OCI-LY1 (cell line): ENCODE results near the gene RHBDF2.

Source experiments
- H2AFZ ChIP-seq: fragments of 200-600 bp; sonication (generic), shearing (Covaris generic); 2 replicates; pipeline ENCODE4 v1.6.0; 2014; ENCODE audit warnings: antibody characterized with exemption, mild to moderate bottlenecking, low read length
- H3F3A ChIP-seq: fragments of 200-600 bp; sonication (generic), shearing (Covaris generic); 2 replicates; pipeline ENCODE4 v1.6.0; 2014; ENCODE audit warnings: mild to moderate bottlenecking, antibody characterized with exemption, low read length, moderate library complexity; ENCODE audit not compliant: insufficient read depth
- H3K27ac ChIP-seq: fragments of 200-600 bp; sonication (generic); 2 replicates; pipeline ENCODE4 v1.5.1; 2014; ENCODE audit warnings: low read length, mixed run types, mild to moderate bottlenecking, low read depth; ENCODE audit not compliant: poor library complexity, severe bottlenecking
- H3K27me3 ChIP-seq: fragments of 200-600 bp; sonication (generic); 2 replicates; pipeline ENCODE4 v1.6.0; 2014; ENCODE audit warnings: antibody characterized with exemption, mild to moderate bottlenecking, low read length, moderate library complexity; ENCODE audit not compliant: insufficient read depth
- H3K36me3 ChIP-seq: fragments of 200-600 bp; sonication (generic); 2 replicates; pipeline ENCODE4 v1.6.1; 2014; ENCODE audit warnings: mild to moderate bottlenecking, antibody characterized with exemption, low read length, moderate library complexity, mixed read lengths; ENCODE audit not compliant: insufficient read depth
- H3K4me1 ChIP-seq: fragments of 200-600 bp; sonication (generic); 2 replicates; pipeline ENCODE4 v1.5.1; 2014; ENCODE audit warnings: mild to moderate bottlenecking, low read length, moderate library complexity; ENCODE audit not compliant: insufficient read depth, severe bottlenecking
- H3K4me2 ChIP-seq: fragments of 200-600 bp; sonication (generic), shearing (Covaris generic); 2 replicates; pipeline ENCODE4 v1.6.1; 2014; ENCODE audit warnings: low read length
- H3K4me3 ChIP-seq: fragments of 200-600 bp; sonication (generic); 2 replicates; pipeline ENCODE4 v1.5.1; 2014; ENCODE audit warnings: low read length, low read depth, mild to moderate bottlenecking, mixed read lengths; ENCODE audit not compliant: poor library complexity, severe bottlenecking
- H3K79me2 ChIP-seq: fragments of 200-600 bp; shearing (Covaris generic); 2 replicates; pipeline ENCODE4 v1.6.1; 2016; ENCODE audit warnings: mixed run types, low read length, mixed read lengths; ENCODE audit not compliant: insufficient read depth
- H3K9ac ChIP-seq: fragments of 200-600 bp; sonication (generic), shearing (Covaris generic); 2 replicates; pipeline ENCODE4 v1.6.1; 2014; ENCODE audit warnings: mild to moderate bottlenecking, low read length, mixed read lengths
- H3K9me2 ChIP-seq: fragments of 200-600 bp; sonication (generic), shearing (Covaris generic); 2 replicates; pipeline ENCODE4 v1.6.1; 2014; ENCODE audit warnings: low read depth, mild to moderate bottlenecking, low read length, mixed read lengths
- H3K9me3 ChIP-seq: fragments of 200-600 bp; shearing (Covaris generic); 2 replicates; pipeline ENCODE4 v1.6.1; 2014; ENCODE audit warnings: low read length, mixed read lengths
- H4K20me1 ChIP-seq: fragments of 200-600 bp; sonication (generic), shearing (Covaris generic); 2 replicates; pipeline ENCODE4 v1.6.0; 2016; ENCODE audit warnings: mild to moderate bottlenecking, low read length; ENCODE audit not compliant: insufficient read depth
- EZH2 ChIP-seq: fragments of 200-600 bp; sonication (generic), shearing (Covaris generic); IDR thresholded peaks from 2 replicates; pipeline ENCODE4 v1.8.0; 2017; ENCODE audit warnings: borderline replicate concordance, mixed run types, mild to moderate bottlenecking, antibody characterized with exemption, low read length, moderate library complexity, mixed read lengths
- TF ChIP-seq, protein P1 (sequence below): fragments of 200-600 bp; sonication (generic), shearing (Covaris generic); IDR thresholded peaks from 2 replicates; pipeline ENCODE4 v1.5.1; 2017; ENCODE audit warnings: mild to moderate bottlenecking, antibody characterized with exemption, low read length, moderate library complexity, mixed read lengths

The RHBDF2 gene

DNA sequence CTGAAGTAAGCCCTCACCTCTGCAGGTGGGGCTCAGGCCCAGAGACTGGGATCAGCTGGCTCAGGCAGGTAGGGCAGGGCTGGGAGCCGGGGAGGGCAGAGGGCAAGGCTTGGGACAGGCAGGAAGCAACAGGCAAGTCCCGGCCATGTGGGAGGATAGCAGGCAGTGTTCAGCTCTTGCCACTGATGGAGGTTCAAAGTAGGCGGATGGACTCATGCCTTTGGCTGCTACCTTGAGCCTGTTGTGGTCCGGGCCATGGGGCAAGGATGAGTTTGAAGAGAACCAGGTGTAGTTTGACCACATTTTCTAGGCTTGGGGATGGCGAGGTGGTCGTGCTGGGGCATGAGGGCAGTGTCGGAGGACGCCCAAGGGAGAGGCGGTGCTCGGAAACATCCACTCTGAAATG is 41.3 kb upstream of the RHBDF2 start:
- Histone ChIP-seq H4K20me1 (no peaks in the 10 kb centered on the region), H3F3A (no peaks in the 10 kb centered on the region), H3K9me2 (no peaks in the 10 kb centered on the region), H3K4me1 (no peaks in the 10 kb centered on the region), H3K27me3 (peaks cover 5% of the 10 kb centered on the region), H3K36me3 (no peaks in the 10 kb centered on the region), H3K79me2 (no peaks in the 10 kb centered on the region), H3K27ac (no peak overlapping the region), H3K9me3 (no peaks in the 10 kb centered on the region), H3K4me2 (no peak overlapping the region), H2AFZ (no peak overlapping the region), H3K9ac (no peak overlapping the region), H3K4me3 (no peak overlapping the region)
- TF ChIP-seq, protein P1, sequence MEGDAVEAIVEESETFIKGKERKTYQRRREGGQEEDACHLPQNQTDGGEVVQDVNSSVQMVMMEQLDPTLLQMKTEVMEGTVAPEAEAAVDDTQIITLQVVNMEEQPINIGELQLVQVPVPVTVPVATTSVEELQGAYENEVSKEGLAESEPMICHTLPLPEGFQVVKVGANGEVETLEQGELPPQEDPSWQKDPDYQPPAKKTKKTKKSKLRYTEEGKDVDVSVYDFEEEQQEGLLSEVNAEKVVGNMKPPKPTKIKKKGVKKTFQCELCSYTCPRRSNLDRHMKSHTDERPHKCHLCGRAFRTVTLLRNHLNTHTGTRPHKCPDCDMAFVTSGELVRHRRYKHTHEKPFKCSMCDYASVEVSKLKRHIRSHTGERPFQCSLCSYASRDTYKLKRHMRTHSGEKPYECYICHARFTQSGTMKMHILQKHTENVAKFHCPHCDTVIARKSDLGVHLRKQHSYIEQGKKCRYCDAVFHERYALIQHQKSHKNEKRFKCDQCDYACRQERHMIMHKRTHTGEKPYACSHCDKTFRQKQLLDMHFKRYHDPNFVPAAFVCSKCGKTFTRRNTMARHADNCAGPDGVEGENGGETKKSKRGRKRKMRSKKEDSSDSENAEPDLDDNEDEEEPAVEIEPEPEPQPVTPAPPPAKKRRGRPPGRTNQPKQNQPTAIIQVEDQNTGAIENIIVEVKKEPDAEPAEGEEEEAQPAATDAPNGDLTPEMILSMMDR = no peak
- no peak for TF ChIP-seq EZH2

DNA sequence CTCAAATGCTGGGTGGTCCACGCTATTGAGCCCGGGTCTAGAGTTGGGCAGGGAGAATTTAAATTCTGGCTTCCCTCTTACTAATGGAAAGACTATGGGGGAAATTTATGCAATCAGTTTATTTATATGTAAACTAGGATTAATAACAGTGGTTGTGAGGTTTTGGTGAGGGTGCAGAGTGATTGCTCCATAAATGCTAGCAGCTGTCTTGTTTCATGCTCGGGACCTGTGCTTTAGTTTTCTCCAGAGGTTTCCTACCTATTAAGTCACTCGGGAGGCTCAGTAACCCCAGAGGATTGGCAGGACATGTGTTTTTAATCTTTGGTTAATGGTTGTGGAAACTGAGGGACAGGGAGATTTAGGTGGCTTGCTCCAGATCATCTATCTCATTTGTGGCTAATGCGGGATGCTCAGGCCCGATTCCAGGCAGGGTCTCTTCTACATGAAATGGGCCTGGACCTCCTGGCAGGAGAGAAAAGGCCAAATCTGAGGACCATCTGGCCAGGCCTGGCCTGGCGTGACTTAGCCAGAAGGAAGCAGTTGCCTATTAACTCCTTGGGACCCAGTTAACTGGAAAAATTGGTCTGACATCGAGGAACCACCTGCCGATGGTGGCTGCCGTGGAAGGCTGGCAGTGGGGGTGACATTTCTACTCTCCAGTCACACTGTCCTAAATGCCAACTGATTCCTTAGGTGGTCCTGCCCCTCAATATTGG is 40.7 kb upstream of the RHBDF2 start:
- H3K4me1 ChIP-seq = no peaks in the 10 kb centered on the region
- no peaks in the 10 kb centered on the region for H4K20me1 ChIP-seq
- H3K36me3 ChIP-seq = no peaks in the 10 kb centered on the region
- no peak overlapping the region for H3K4me2 ChIP-seq
- no peaks in the 10 kb centered on the region for H3K9me3 ChIP-seq
- H3K27me3 ChIP-seq = peaks cover 5% of the 10 kb centered on the region
- no peak overlapping the region for H2AFZ ChIP-seq
- no peak overlapping the region for H3K27ac ChIP-seq
- H3K9ac ChIP-seq = no peak overlapping the region
- TF ChIP-seq, protein P1 = no peak
- TF ChIP-seq EZH2 = no peak
- H3F3A ChIP-seq = no peaks in the 10 kb centered on the region
- H3K4me3 ChIP-seq = no peak overlapping the region
- H3K79me2 ChIP-seq = no peaks in the 10 kb centered on the region
- H3K9me2 ChIP-seq = no peaks in the 10 kb centered on the region

DNA sequence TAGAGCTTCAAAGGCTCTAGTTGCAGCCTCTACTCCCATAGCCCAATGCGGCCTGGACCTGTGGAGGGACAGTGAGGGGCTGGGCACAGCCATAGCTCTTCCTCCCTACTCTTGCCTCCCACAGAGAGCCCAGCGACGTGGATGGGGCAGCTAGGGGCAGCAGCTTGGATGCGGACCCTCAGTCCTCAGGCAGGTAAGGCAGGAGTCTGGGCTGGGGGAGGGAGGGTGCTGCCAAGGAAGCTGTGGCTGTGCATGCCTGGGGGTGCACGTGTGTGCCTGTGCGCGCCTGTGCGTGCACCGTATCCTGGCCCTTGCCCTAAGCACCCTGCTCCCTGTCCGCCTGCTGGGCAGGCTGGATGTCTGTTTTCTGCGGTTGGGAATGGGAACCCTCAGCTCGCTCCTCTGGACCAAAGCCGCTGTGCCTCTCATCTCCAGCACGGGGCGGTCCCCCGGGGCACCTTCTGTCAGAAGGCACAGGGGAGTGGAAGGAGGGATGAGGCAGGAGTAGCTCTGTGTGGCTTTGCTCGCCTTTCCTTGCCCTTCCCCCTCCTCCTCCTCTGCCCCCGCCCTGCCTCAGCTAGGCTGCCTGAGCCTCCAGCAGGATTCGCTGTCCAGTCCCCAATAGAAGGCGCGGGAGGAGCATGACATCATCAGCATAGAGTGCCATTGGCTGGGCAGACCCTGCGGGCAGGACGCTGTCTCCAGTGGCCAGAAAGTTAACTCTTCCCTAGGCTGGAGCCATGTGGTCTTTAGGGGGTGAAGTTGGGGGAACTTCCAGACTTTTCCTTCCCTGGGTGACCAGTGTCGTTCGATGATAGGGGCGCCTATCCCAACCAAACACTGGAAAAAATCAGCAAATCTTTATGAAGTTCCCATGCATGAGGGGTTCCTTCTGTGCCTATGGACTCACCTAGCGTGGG is 39.4 kb upstream of the RHBDF2 start:
- Histone ChIP-seq H3K79me2 (no peaks in the 10 kb centered on the region), H3K4me1 (no peaks in the 10 kb centered on the region), H2AFZ (no peak overlapping the region), H3F3A (no peaks in the 10 kb centered on the region), H3K9me2 (no peaks in the 10 kb centered on the region), H3K36me3 (no peaks in the 10 kb centered on the region), H3K27ac (no peak overlapping the region), H3K9ac (no peak overlapping the region), H3K4me2 (no peak overlapping the region), H3K9me3 (no peaks in the 10 kb centered on the region), H4K20me1 (no peaks in the 10 kb centered on the region), H3K4me3 (no peak overlapping the region), H3K27me3 (peaks cover 5% of the 10 kb centered on the region)
- TF ChIP-seq, protein P1 = no peak
- no peak for TF ChIP-seq EZH2
